EH (cell line): Measurements from ENCODE around the gene SLCO3A1.

Source experiments
- DNase-seq: peaks from one replicate; pipeline ENCODE4 v3.0.0-alpha.2; 2015; ENCODE audit warnings: low read depth

The SLCO3A1 gene

GRCh38 chr15:91912336-91912735 is 58.8 kb downstream of the SLCO3A1 start:
- no peak for DNase-seq

GRCh38 chr15:91913560-91913959 is 60.1 kb downstream of the SLCO3A1 start:
- no peak for DNase-seq

GRCh38 chr15:91915576-91915975 is 62.1 kb downstream of the SLCO3A1 start:
- no peak for DNase-seq

GRCh38 chr15:91916051-91916450 is 62.5 kb downstream of the SLCO3A1 start:
- DNase-seq = no peak

GRCh38 chr15:91917686-91918360 is 64.3 kb downstream of the SLCO3A1 start:
- no peak for DNase-seq

- DNase-seq = no peak
Measured at GRCh38 chr15:91919014-91919534, 65.6 kb downstream of the SLCO3A1 start.

- DNase-seq = no peak
Measured at GRCh38 chr15:91921188-91921842, 67.8 kb downstream of the SLCO3A1 start.

GRCh38 chr15:91921843-91922198 is 68.3 kb downstream of the SLCO3A1 start:
- no peak for DNase-seq

GRCh38 chr15:91922646-91923547 is 69.4 kb downstream of the SLCO3A1 start:
- DNase-seq = no peak

- no peak for DNase-seq
Measured at GRCh38 chr15:91924183-91924582, 70.7 kb downstream of the SLCO3A1 start.

- no peak for DNase-seq
Measured at GRCh38 chr15:91924837-91925495, 71.5 kb downstream of the SLCO3A1 start.

- DNase-seq = no peak
Measured at GRCh38 chr15:91925794-91926193, 72.3 kb downstream of the SLCO3A1 start.

GRCh38 chr15:91926908-91927270 is 73.4 kb downstream of the SLCO3A1 start:
- no peak for DNase-seq

- no peak for DNase-seq
Measured at GRCh38 chr15:91927585-91927984, 74.1 kb downstream of the SLCO3A1 start.

GRCh38 chr15:91928675-91929074 is 75.2 kb downstream of the SLCO3A1 start:
- DNase-seq = no peak

- DNase-seq = no peak
Measured at GRCh38 chr15:91929509-91929908, 76.0 kb downstream of the SLCO3A1 start.

GRCh38 chr15:91930092-91930491 is 76.6 kb downstream of the SLCO3A1 start:
- DNase-seq = no peak

GRCh38 chr15:91936182-91936775 is 82.8 kb downstream of the SLCO3A1 start:
- peak; percentile 28 for DNase-seq

- no peak for DNase-seq
Measured at GRCh38 chr15:91936927-91937326, 83.4 kb downstream of the SLCO3A1 start.

GRCh38 chr15:91938136-91938535 is 84.6 kb downstream of the SLCO3A1 start:
- no peak for DNase-seq

- no peak for DNase-seq
Measured at GRCh38 chr15:91939403-91939831, 85.9 kb downstream of the SLCO3A1 start.
